ENCODE results near the gene SLC16A5.

DNA sequence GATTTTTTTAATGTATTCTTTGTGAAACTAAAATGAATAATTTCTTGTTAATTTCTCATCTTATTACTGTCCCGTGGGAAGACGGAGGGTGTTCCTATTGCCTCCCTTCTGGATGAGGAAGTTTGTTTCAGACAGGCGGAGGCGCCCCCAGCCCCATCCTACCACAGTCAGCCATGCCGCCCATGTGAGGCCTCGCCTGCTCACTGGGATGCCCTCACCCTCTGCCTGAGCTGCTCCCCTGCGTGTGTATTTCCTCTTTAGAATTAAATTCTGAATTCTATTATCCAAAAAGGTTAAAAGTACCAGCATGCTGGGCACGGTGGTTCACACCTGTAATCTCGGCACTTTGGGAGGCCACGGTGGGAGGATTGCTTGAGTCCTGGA is 26.7 kb upstream of the SLC16A5 start:
- TF ChIP-seq CTCF (IDR thresholded peaks at IDR 0.05; ENCODE audit: low read length) (no peak), EZH2 (optimal IDR thresholded peaks at IDR 0.05; ENCODE audit: low read depth, low read length) (no peak), EZH2phosphoT487 (IDR thresholded peaks at IDR 0.05; ENCODE audit: low read length) (no peak)

Measured in MM.1S (cell line).